ENCODE results near the gene VTI1A.

- TF ChIP-seq CTCF (conservative IDR thresholded peaks at IDR 0.05) (no peak), EZH2 (IDR thresholded peaks at IDR 0.05; ENCODE audit: low read depth) (no peak)
Measured at GRCh38 chr10:112839928-112840654, 393.1 kb downstream of the VTI1A start.
